HepG2 (cell line): ENCODE data around the gene TIMP3. TPM values are rescaled to one million over a fixed set of nuclear protein-coding genes. Genes with fewer than 3 reads are reported as not detected.

ENCODE experiments used
- ATAC-seq: fragments of 200-7000 bp; cut with Tn5 transposase; 3 replicates; pipeline ENCODE4 v1.9.1; 2020; ENCODE audit warnings: mild to moderate bottlenecking, moderate library complexity
- BruUV-seq: library from RNA; stranded (reverse); fragments of 400-500 nt; replicated peaks from 2 replicates; lab custom pipeline; 2021; lab: Mats Ljungman, UMichigan
- CTCF ChIA-PET: fragments of 300-600 bp; formaldehyde crosslinking; extraction: SDS; loops from one replicate; lab custom pipeline; 2021; ENCODE audit warnings: low total read pairs, inconsistent platforms, low intra/inter-chr PET ratio; lab: Yijun Ruan, JAX
- POLR2A ChIA-PET: fragments of 350-600 bp; sonication (Branson Sonifier 250); formaldehyde crosslinking; loops from one replicate; lab custom pipeline; 2020; ENCODE audit warnings: antibody characterized with exemption, inconsistent platforms; lab: Yijun Ruan, JAX
- DNase-seq: peaks from one replicate; pipeline ENCODE4 v3.0.0-alpha.2; 2015; ENCODE audit warnings: low spot score
- FAIRE-seq: peaks from 3 replicates; lab custom pipeline; 2011; peaks lifted over from hg19 to GRCh38; lab: Jason Lieb, UNC
- H2AFZ ChIP-seq: one replicate; pipeline ENCODE4 v1.6.1; 2011; ENCODE audit warnings: low read length, inconsistent platforms
- H3K27ac ChIP-seq: fragments of 300-600 bp; 3 replicates; pipeline ENCODE4 v1.8.0; 2011; ENCODE audit warnings: mixed run types, mild to moderate bottlenecking, mixed read lengths, low read length, inconsistent platforms; ENCODE audit not compliant: insufficient read depth; ENCODE audit errors: extremely low read length
- H3K27me3 ChIP-seq, 2 experiments: fragments of 200-600 bp in 1 of 2; 2 replicates in 1 of 2; 3 replicates in 1 of 2; pipeline versions ENCODE4 v1.6.0 to v1.8.0; 2011; ENCODE audit warnings: low read length in 2 of 2, mild to moderate bottlenecking in 2 of 2, moderate library complexity in 2 of 2, inconsistent platforms in 1 of 2; ENCODE audit not compliant: insufficient read depth in 2 of 2, control insufficient read depth in 1 of 2
- H3K36me3 ChIP-seq, 2 experiments: fragments of 200-600 bp in 1 of 2; replicated peaks in 1 of 2; 2 replicates in 1 of 2; 3 replicates in 1 of 2; pipeline versions ENCODE4 v1.5.1 to v1.8.0; 2011; ENCODE audit warnings: low read length in 2 of 2, inconsistent platforms in 1 of 2; ENCODE audit not compliant: insufficient read depth in 2 of 2, control insufficient read depth in 1 of 2
- H3K4me1 ChIP-seq: 2 replicates; pipeline ENCODE4 v1.5.1; 2012; ENCODE audit warnings: low read length, inconsistent platforms; ENCODE audit not compliant: insufficient read depth
- H3K4me2 ChIP-seq: 2 replicates; pipeline ENCODE4 v1.6.0; 2011; ENCODE audit warnings: low read depth, low read length, inconsistent platforms
- H3K4me3 ChIP-seq, 3 experiments: fragments of 200-600 bp in 1 of 3; sonication (generic), shearing (Covaris generic) in 1 of 3; replicated peaks in 1 of 3; 2 replicates each; pipeline ENCODE4 v1.5.1; 2011 to 2016; ENCODE audit warnings: low read length in 3 of 3, inconsistent platforms in 2 of 3, low read depth in 2 of 3, mild to moderate bottlenecking in 2 of 3, control low read depth in 1 of 3, mixed read lengths in 1 of 3; ENCODE audit not compliant: insufficient read depth in 1 of 3
- H3K79me2 ChIP-seq: one replicate; pipeline ENCODE4 v1.6.1; 2011; ENCODE audit warnings: low read length, inconsistent platforms; ENCODE audit not compliant: insufficient read depth
- H3K9ac ChIP-seq: 2 replicates; pipeline ENCODE4 v1.6.0; 2011; ENCODE audit warnings: mild to moderate bottlenecking, low read depth, low read length, inconsistent platforms; ENCODE audit not compliant: insufficient read depth
- H3K9me3 ChIP-seq: 2 replicates; pipeline ENCODE4 v1.5.1; 2012; ENCODE audit warnings: mild to moderate bottlenecking, low read length
- H4K20me1 ChIP-seq: 2 replicates; pipeline ENCODE4 v1.6.0; 2011; ENCODE audit warnings: inconsistent platforms, mild to moderate bottlenecking, low read length, moderate library complexity; ENCODE audit not compliant: insufficient read depth
- CBX1 ChIP-seq: IDR thresholded peaks from one replicate; pipeline ENCODE4 v1.6.1; 2016; ENCODE audit warnings: antibody characterized with exemption, low read depth
- GTF3A ChIP-seq: sonication (generic); formaldehyde crosslinking; conservative IDR thresholded peaks from 2 replicates; pipeline ENCODE4 v1.4.0; 2020; ENCODE audit warnings: mild to moderate bottlenecking, missing genetic modification reagents
- IKZF1 ChIP-seq: fragments of 450-650 bp; IDR thresholded peaks from 2 replicates; pipeline ENCODE4 v1.7.1; 2016
- IRF2 ChIP-seq: IDR thresholded peaks from 2 replicates; pipeline ENCODE4 v1.6.1; 2018; ENCODE audit warnings: missing genetic modification reagents, missing compliant biosample characterization
- MATR3 ChIP-seq: sonication (generic); formaldehyde crosslinking; IDR thresholded peaks from 2 replicates; pipeline ENCODE4 v1.4.0; 2020; ENCODE audit warnings: missing genetic modification reagents
- SP4 ChIP-seq: sonication (generic); formaldehyde crosslinking; IDR thresholded peaks from 2 replicates; pipeline ENCODE4 v1.8.1; 2023; ENCODE audit warnings: mild to moderate bottlenecking, missing genetic modification reagents
- SRF ChIP-seq: IDR thresholded peaks from 2 replicates; pipeline ENCODE4 v1.6.1; 2011; ENCODE audit warnings: mild to moderate bottlenecking, low read depth, low read length, moderate library complexity
- SRSF9 ChIP-seq: fragments of 200-400 bp; formaldehyde crosslinking; IDR thresholded peaks from 2 replicates; pipeline ENCODE4 v1.6.1; 2018; ENCODE audit warnings: borderline replicate concordance, mild to moderate bottlenecking, low read depth, low read length; ENCODE audit not compliant: insufficient read depth, poor library complexity, severe bottlenecking
- STAT6 ChIP-seq: sonication (generic); formaldehyde crosslinking; IDR thresholded peaks from 2 replicates; pipeline ENCODE4 v1.4.0; 2020; ENCODE audit warnings: missing genetic modification reagents, mild to moderate bottlenecking, borderline replicate concordance
- ZNF776 ChIP-seq: sonication (generic); formaldehyde crosslinking; IDR thresholded peaks from 2 replicates; pipeline ENCODE4 v1.4.0; 2020; ENCODE audit warnings: mild to moderate bottlenecking, missing genetic modification reagents
- ZNF850 ChIP-seq: sonication (generic); formaldehyde crosslinking; conservative IDR thresholded peaks from 2 replicates; pipeline ENCODE4 v1.9.0; 2021; ENCODE audit warnings: mild to moderate bottlenecking, missing genetic modification reagents
- ZNF891 ChIP-seq: sonication (generic); formaldehyde crosslinking; IDR thresholded peaks from 2 replicates; pipeline ENCODE4 v1.5.0; 2020; ENCODE audit warnings: mild to moderate bottlenecking, missing genetic modification reagents
- ZSCAN20 ChIP-seq: sonication (generic); formaldehyde crosslinking; IDR thresholded peaks from 2 replicates; pipeline ENCODE4 v1.4.0; 2020; ENCODE audit warnings: missing genetic modification reagents, mild to moderate bottlenecking, borderline replicate concordance
- WGBS: methylation state at CpG from one replicate; pipeline ENCODE4 v1.1.6; 2017; ENCODE audit warnings: low lambda C conversion rate; 5-methylcytosine and 5-hydroxymethylcytosine counted together
- in situ Hi-C: cut with HindIII; loops from 2 replicates; pipeline ENCODE4 v1.10.0; 2017; ENCODE audit warnings: low pct_unique_long_range_greater_than_20kb; ENCODE audit not compliant: extremely low pct_ligation_motif_present
- intact Hi-C: fragments of 100-400 bp; cut with micrococcal nuclease; formaldehyde crosslinking; loops from one replicate; pipeline ENCODE4 v1.10.0; 2022; ENCODE audit not compliant: unreplicated experiment
- polyA plus RNA-seq, 8 experiments: library from polyadenylated mRNA; depleted of rRNA in 3 of 8; stranded (reverse) in 7 of 8; unstranded in 1 of 8; fragments of >200 nt; fragmentation: Illumina TruSeq in 4 of 8; extraction: Trizol in 4 of 8; gene quantifications; 2 replicates each; pipeline versions ENCODE4 v1.2.1 to v1.2.3, GENCODE V29; 2011 to 2016; ENCODE audit warnings: low read depth in 4 of 8, missing spikeins in 1 of 8, mixed read lengths in 1 of 8; ENCODE audit not compliant: insufficient read depth in 1 of 8
- total RNA-seq, 5 experiments: library from RNA; depleted of rRNA; stranded (reverse); fragments of >200 nt; fragmentation: Illumina TruSeq; extraction: Trizol; gene quantifications; 2 replicates each; pipeline ENCODE4 v1.2.3, GENCODE V29; 2016; ENCODE audit warnings: low read depth in 1 of 5

Gene TIMP3
- total and polyA plus RNA-seq, 2 of the 13 experiments (the other 11 are each of a cell fraction or from before 2014, with no cell fraction given), result 57.3 to 86.6 TPM

- Histone ChIP-seq H3K9me3 (no peaks in the 10 kb centered on the region), H3K4me1 (peaks cover 19% of the 10 kb centered on the region), H3K27ac (no peak overlapping the region), H3K4me2 (no peak overlapping the region), H3K79me2 (no peaks in the 10 kb centered on the region), H3K36me3 (no peaks in the 10 kb centered on the region; a peak in 1 of 5 replicates), H2AFZ (no peak overlapping the region), H4K20me1 (no peaks in the 10 kb centered on the region), H3K27me3 (no peaks in the 10 kb centered on the region), H3K4me3 (no peak overlapping the region), H3K9ac (no peak overlapping the region)
- ChIA-PET POLR2A (interaction anchor here (1.0 to 1.7 kb wide), 2 partner anchors 10 to 30 kb away, joined by 3 to 4 read pairs; no protein-coding TSS in a partner anchor), CTCF (no interaction called here)
- no peak for FAIRE-seq
- intact Hi-C loops, result no loop called here
- in situ Hi-C loops, result no loop called here
- no peak for DNase-seq
- TF ChIP-seq SRF, result peak; percentile 59; the same call in 1 of the 2 replicates
- no peak for TF ChIP-seq ZNF850 (CRISPR knock-in tag)
- 88% methylated on average over 14 of the region's 16 CpGs for WGBS
- BruUV-seq, result no TSS peak
- no peak for ATAC-seq
These were observed 37.0 kb upstream of the TIMP3 start for GRCh38 chr22:32764330-32765131.

GRCh38 chr22:32765132-32765618 lies 36.3 kb upstream of the TIMP3 start:
- Histone ChIP-seq H3K9me3 (no peaks in the 10 kb centered on the region), H3K27ac (no peak overlapping the region), H3K27me3 (no peaks in the 10 kb centered on the region; a peak in 1 of 5 replicates), H3K9ac (no peak overlapping the region), H3K4me2 (no peak overlapping the region), H3K36me3 (no peaks in the 10 kb centered on the region; a peak in 1 of 5 replicates), H2AFZ (no peak overlapping the region), H3K79me2 (no peaks in the 10 kb centered on the region), H4K20me1 (no peaks in the 10 kb centered on the region), H3K4me3 (no peak overlapping the region), H3K4me1 (peaks cover 19% of the 10 kb centered on the region)
- ChIA-PET CTCF (no interaction called here), POLR2A (interaction anchor here (1.7 kb wide), 1 partner anchor 29 kb away, joined by 4 read pairs; no protein-coding TSS in a partner anchor)
- FAIRE-seq (no peak), DNase-seq (no peak), ATAC-seq (no peak)
- no TSS peak for BruUV-seq
- in situ Hi-C loops (no loop called here), intact Hi-C loops (no loop called here)
- WGBS, result 94% methylated on average over 12 of the region's 12 CpGs
- TF ChIP-seq GTF3A, result no peak
- no peak for TF ChIP-seq MATR3
- no peak for TF ChIP-seq SP4
- no peak for TF ChIP-seq ZSCAN20 (CRISPR knock-in tag)
- no peak for TF ChIP-seq IRF2
- no peak for TF ChIP-seq ZNF776
- TF ChIP-seq CBX1, result no peak
- TF ChIP-seq STAT6, result no peak
- TF ChIP-seq IKZF1, result no peak
- TF ChIP-seq SRSF9, result no peak
- no peak for TF ChIP-seq ZNF891 (CRISPR knock-in tag)
